ENCODE data around the gene OXCT1. TPM values are rescaled to one million over a fixed set of nuclear protein-coding genes. Genes with fewer than 3 reads are reported as not detected.
"Not testable (repeated sequence)": the region's sequence is repeated elsewhere in the genome, so short reads cannot be mapped to it uniquely, and the experiment has no call there.

Gene OXCT1
- total RNA-seq, 2 donors from 2014 or later, result 31.2 to 50.2 TPM

- H3K27me3 Mint-ChIP-seq, result no peaks in the 10 kb centered on the region
- peaks cover 9 to 13% of the 10 kb centered on the region in 2 donors for H3K4me1 Mint-ChIP-seq (ENCODE audit: low read depth in 2 of 2)
- ATAC-seq (no peak), DNase-seq (ENCODE audit: low spot score) (no peak)
- H3K27ac Mint-ChIP-seq, result no peak overlapping the region
- no peaks in the 10 kb centered on the region for H3K9me3 Mint-ChIP-seq
- H3K36me3 Mint-ChIP-seq, result peaks cover 9% of the 10 kb centered on the region
- H3K4me3 Mint-ChIP-seq, result no peak overlapping the region
These were observed 101.5 kb downstream of the OXCT1 start for GRCh38 chr5:41768692-41769091.

GRCh38 chr5:41764650-41765049, 105.6 kb downstream of the OXCT1 start:
- peaks cover 20% of the 10 kb centered on the region for H3K36me3 Mint-ChIP-seq
- H3K9me3 Mint-ChIP-seq, result no peaks in the 10 kb centered on the region
- no peak for ATAC-seq
- no peak for DNase-seq (ENCODE audit: low spot score)
- no peak overlapping the region for H3K4me3 Mint-ChIP-seq
- peaks cover 0 to 8% of the 10 kb centered on the region in 2 donors for H3K4me1 Mint-ChIP-seq (ENCODE audit: low read depth in 2 of 2)
- no peaks in the 10 kb centered on the region for H3K27me3 Mint-ChIP-seq
- no peak overlapping the region for H3K27ac Mint-ChIP-seq

DNA sequence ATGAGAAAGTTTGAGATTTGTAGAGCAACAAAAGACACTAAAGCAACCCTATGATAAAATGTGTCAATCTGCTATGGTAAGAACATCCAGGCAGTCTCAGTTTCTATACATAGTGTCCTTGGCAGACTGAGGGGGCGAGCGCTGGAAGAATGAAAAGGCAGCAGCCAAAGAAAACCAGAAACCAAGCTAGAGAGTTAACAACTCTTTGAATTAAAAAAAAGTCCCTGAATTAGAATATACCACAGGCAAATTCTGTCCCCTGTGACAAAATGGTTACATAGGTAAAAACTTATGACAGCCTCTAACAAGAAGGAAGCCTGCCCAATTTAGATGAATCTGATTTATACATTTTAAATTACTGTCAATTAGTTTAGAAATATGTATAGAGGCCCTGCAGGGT, 106.7 kb downstream of the OXCT1 start:
- Mint-ChIP-seq H3K4me1 (ENCODE audit: low read depth in 2 of 2) (peaks cover 0 to 6% of the 10 kb centered on the region in 2 donors), H3K27ac (no peak overlapping the region), H3K36me3 (peaks cover 20% of the 10 kb centered on the region), H3K27me3 (no peaks in the 10 kb centered on the region), H3K4me3 (no peak overlapping the region), H3K9me3 (no peaks in the 10 kb centered on the region)
- DNase-seq (ENCODE audit: low spot score) (no peak), ATAC-seq (no peak)

DNA sequence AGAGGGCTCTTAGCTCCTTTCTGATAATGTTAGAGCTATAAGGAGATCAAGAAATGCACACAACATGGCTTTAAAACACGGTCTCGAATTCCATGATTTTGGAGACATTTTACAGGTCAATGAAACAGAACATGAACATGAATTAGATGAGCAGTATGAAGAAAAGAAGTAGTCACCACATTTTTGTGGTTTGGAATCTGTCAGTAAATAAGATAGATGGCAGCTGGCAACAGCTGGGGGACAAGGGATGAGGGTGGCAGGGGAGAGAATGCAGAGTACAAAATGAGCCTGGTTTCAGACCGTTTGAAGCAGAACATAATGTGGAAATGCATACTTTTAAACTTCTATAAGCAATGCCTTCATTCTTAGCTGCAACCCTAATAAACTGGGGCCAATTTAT, 107.1 kb downstream of the OXCT1 start:
- no peaks in the 10 kb centered on the region for H3K9me3 Mint-ChIP-seq
- ATAC-seq, result no peak
- H3K27me3 Mint-ChIP-seq, result no peaks in the 10 kb centered on the region
- H3K4me3 Mint-ChIP-seq, result no peak overlapping the region
- H3K36me3 Mint-ChIP-seq, result peaks cover 22% of the 10 kb centered on the region
- H3K27ac Mint-ChIP-seq, result no peak overlapping the region
- peaks cover 0 to 3% of the 10 kb centered on the region in 2 donors for H3K4me1 Mint-ChIP-seq (ENCODE audit: low read depth in 2 of 2)
- no peak for DNase-seq (ENCODE audit: low spot score)

DNA sequence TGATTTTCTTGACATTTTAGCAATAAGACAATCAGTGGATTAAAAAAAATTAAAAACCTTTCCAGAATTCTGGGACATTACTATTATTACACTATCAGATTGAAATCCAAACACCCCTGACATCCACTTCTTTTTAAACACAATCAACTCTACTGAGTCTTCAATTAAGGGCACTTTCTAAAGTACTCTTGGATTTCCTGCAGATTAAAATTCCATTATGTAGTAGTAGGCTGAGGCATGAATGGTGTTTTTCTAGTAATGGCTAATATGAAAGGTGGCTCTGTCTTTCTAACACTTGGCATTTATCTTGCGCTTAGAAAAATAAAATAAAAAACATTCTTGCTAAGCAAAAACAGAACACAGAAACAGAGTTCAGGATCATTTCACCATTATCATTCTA, 107.8 kb downstream of the OXCT1 start:
- Mint-ChIP-seq H3K4me3 (no peak overlapping the region), H3K9me3 (no peaks in the 10 kb centered on the region), H3K36me3 (peaks cover 29% of the 10 kb centered on the region), H3K27ac (no peak overlapping the region), H3K27me3 (no peaks in the 10 kb centered on the region), H3K4me1 (ENCODE audit: low read depth in 2 of 2) (peaks cover 0 to 3% of the 10 kb centered on the region in 2 donors)
- no peak for DNase-seq (ENCODE audit: low spot score)
- no peak for ATAC-seq

DNA sequence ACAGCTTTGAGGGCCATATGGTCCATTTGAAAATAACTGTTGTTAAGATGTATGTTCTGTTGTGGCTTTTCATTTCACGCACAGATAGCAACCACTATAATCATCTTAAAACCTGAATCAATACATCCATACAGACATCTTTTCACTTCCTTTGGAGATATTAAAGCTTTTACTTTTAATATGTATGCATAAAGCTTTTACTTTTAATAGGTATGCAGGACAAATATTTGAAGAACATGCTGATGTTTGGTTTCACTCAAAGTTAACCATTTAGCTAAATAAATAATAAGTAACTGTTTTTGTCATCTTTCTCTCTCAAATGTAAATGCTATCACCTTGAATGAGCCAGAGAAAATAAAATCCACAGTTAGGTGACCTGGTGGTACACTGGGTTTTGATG, 108.6 kb downstream of the OXCT1 start:
- DNase-seq (ENCODE audit: low spot score) (no peak), ATAC-seq (no peak)
- Mint-ChIP-seq H3K36me3 (peaks cover 33% of the 10 kb centered on the region), H3K27me3 (no peaks in the 10 kb centered on the region), H3K9me3 (no peaks in the 10 kb centered on the region), H3K27ac (no peak overlapping the region), H3K4me1 (ENCODE audit: low read depth in 2 of 2) (peaks cover 0 to 3% of the 10 kb centered on the region in 2 donors), H3K4me3 (no peak overlapping the region)

DNA sequence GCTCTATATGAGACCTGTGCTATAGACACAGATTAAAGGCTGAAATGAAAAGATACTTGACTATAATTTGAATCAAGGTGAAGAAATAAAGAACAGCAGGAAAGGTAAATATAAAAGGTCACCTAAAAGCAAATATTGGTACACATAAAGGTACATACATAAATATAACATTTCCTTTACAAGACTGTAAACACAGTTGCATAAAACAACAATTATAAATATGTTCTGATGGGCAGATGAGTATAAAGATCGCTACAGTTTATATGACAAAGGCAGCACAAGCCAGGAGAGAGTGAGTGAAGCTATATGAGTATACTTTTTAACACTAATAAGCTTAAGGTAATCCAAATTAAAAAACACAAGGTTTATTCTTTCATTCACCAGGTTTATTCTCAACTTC, 114.5 kb downstream of the OXCT1 start:
- Mint-ChIP-seq H3K27me3 (no peaks in the 10 kb centered on the region), H3K4me3 (no peak overlapping the region), H3K27ac (no peak overlapping the region), H3K36me3 (peaks cover 19% of the 10 kb centered on the region), H3K4me1 (ENCODE audit: low read depth in 2 of 2) (peaks cover 0 to 2% of the 10 kb centered on the region in 2 donors), H3K9me3 (no peaks in the 10 kb centered on the region)
- no peak for DNase-seq (ENCODE audit: low spot score)
- no peak for ATAC-seq

GRCh38 chr5:41754857-41755256, 115.4 kb downstream of the OXCT1 start:
- no peak for DNase-seq (ENCODE audit: low spot score)

DNA sequence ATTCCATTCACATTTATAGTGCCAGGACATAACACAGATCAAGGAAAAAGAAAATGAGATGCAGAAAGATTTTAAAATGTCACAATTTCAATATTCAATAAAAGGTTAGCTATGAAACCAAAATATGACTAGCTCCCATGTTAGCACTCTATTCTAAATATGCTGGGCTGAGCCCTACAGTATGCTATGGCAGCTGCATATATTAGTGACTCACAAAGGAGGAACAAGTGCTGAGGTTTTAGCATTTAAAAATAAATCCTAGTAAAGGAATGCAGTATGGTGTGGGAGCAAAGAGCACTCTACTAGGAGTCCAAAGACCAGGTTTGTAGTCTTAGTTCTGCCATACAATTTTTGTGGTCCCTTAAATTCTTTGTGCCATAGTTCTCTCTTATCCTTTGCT, 118.4 kb downstream of the OXCT1 start:
- H3K36me3 Mint-ChIP-seq, result peaks cover 6% of the 10 kb centered on the region
- H3K9me3 Mint-ChIP-seq, result no peaks in the 10 kb centered on the region
- peaks cover 0 to 2% of the 10 kb centered on the region in 2 donors for H3K4me1 Mint-ChIP-seq (ENCODE audit: low read depth in 2 of 2)
- no peak overlapping the region for H3K27ac Mint-ChIP-seq
- ATAC-seq (no peak), DNase-seq (ENCODE audit: low spot score) (no peak)
- H3K27me3 Mint-ChIP-seq, result no peaks in the 10 kb centered on the region
- H3K4me3 Mint-ChIP-seq, result no peak overlapping the region

More at GRCh38 chr5:41754857-41755256, 115.4 kb downstream of the OXCT1 start:
- Mint-ChIP-seq H3K4me1 (ENCODE audit: low read depth in 2 of 2) (peaks cover 0 to 2% of the 10 kb centered on the region in 2 donors), H3K27ac (no peak overlapping the region), H3K9me3 (no peaks in the 10 kb centered on the region), H3K27me3 (no peaks in the 10 kb centered on the region), H3K4me3 (no peak overlapping the region), H3K36me3 (peaks cover 17% of the 10 kb centered on the region)
- ATAC-seq, result no peak

DNA sequence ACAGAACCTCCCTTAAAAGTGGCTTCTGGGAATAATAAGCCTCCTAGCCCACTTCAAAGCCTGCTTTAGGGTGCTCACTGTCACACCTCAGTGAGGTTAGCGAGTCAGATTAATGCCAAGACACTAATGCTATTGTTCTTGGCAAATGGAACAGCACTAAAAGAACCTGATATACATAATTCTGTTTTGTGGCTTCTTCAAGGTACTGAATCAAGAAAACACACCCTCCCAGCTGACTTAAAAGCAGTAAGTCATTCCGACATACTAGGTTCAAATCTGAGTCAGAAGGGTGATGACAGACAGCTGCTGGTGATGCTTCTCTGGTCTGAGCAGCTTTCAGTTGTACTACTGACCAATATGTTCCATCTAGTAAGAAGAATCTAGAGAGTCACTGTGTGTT, 121.6 kb downstream of the OXCT1 start:
- peaks cover 5% of the 10 kb centered on the region for H3K36me3 Mint-ChIP-seq
- no peak overlapping the region for H3K4me3 Mint-ChIP-seq
- no peak for ATAC-seq
- H3K27ac Mint-ChIP-seq, result no peak overlapping the region
- no peak for DNase-seq (ENCODE audit: low spot score)
- no peaks in the 10 kb centered on the region for H3K27me3 Mint-ChIP-seq
- no peaks in the 10 kb centered on the region for H3K9me3 Mint-ChIP-seq
- peaks cover 0 to 2% of the 10 kb centered on the region in 2 donors for H3K4me1 Mint-ChIP-seq (ENCODE audit: low read depth in 2 of 2)

DNA sequence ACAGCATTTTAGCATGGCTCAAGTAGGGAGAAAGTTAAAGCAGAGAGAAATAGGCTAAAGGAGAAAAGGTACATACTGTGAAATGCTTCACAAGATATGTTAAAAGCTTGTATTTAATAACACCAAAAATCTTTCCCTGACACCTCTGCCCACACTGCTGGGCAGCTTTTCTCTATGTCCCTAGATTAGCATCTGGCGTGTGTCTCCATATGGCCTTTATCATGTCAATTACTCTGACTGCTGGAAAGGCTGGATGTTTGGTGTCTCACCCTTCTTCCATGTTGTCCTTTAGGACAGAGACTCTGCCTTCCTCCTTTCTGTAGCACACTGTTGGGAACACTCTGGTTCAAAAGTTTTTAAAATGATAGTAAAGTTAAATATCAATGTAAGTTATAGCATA, 122.5 kb downstream of the OXCT1 start:
- Mint-ChIP-seq H3K27ac (no peak overlapping the region), H3K27me3 (no peaks in the 10 kb centered on the region), H3K4me1 (ENCODE audit: low read depth in 2 of 2) (peaks cover 0 to under 1% of the 10 kb centered on the region in 2 donors), H3K9me3 (no peaks in the 10 kb centered on the region), H3K4me3 (no peak overlapping the region), H3K36me3 (peaks cover 5% of the 10 kb centered on the region)
- no peak for ATAC-seq
- DNase-seq (ENCODE audit: low spot score), result no peak

DNA sequence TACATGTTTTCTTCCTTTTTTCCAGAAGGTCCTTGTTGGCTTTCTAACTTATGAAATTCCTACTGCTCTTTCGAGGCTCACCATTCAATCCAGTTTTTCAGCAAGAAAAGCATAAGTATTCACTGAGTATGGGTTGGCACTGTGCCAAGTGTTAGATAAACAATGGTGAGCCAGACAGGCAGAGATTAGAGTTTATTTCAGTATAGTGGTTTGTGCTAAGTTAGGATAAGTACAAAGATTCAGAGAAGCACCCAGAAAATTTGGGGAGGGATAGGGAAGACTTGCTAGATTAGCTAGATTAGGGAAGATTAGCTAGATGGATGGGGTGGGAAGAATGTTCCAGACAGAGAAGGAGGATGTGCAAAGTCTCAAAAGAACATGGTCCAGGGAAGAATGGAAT, 122.9 kb downstream of the OXCT1 start:
- Mint-ChIP-seq H3K9me3 (no peaks in the 10 kb centered on the region), H3K4me3 (no peak overlapping the region), H3K36me3 (peaks cover 5% of the 10 kb centered on the region), H3K27ac (no peak overlapping the region), H3K27me3 (no peaks in the 10 kb centered on the region), H3K4me1 (ENCODE audit: low read depth in 2 of 2) (no peaks in the 10 kb centered on the region)
- ATAC-seq, result no peak
- DNase-seq (ENCODE audit: low spot score), result no peak

DNA sequence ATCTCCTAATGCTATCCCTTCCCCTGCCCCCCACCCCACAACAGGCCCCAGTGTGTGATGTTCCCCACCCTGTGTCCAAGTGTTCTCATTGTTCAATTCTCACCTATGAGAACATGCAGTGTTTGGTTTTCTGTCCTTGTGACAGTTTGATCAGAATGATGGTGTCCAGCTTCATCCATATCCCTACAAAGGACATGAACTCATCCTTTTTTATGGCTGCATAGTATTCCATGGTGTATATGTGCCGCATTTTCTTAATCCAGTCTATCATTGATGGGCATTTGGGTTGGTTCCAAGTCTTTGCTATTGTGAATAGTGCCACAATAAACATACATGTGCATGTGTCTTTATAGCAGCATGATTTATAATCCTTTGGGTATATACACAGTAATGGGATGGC, 127.6 kb downstream of the OXCT1 start:
- peaks cover 11% of the 10 kb centered on the region for H3K36me3 Mint-ChIP-seq
- H3K4me3 Mint-ChIP-seq; H3K27me3 Mint-ChIP-seq; H3K4me1 Mint-ChIP-seq (ENCODE audit: low read depth in 2 of 2); H3K27ac Mint-ChIP-seq; ATAC-seq; DNase-seq (ENCODE audit: low spot score); H3K9me3 Mint-ChIP-seq: not testable (repeated sequence)

DNA sequence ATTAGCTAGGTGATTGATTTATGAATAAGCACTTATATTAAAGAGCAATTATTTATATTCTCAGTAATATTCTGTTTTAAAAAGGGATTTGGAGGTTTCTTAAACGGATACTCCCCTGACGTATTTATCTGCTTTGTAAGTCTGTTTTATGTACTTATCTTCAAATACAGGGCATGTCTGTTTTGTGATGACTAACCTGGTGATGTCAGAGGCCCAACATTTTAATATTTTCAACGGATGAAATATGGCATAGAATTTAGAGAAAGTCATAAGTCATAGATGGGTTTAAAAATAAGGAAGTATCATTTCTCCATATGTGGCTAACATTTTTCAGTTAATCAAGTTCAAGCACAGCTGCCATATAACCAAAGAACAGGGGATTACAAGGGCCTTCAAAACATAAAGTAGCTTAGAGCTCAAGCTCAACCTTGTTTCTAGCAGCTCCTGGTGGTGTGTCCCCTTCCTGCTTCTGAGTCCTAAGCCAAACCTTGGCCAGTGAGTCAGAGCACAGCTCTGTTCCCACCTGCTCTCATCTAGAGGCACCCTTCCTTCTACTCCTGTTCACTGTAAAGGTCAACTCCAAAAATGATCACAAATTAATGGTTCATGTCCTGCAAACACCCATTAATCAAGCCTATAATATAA, 131.4 kb downstream of the OXCT1 start:
- Mint-ChIP-seq H3K27me3 (no peaks in the 10 kb centered on the region), H3K4me3 (no peak overlapping the region), H3K9me3 (no peaks in the 10 kb centered on the region), H3K27ac (no peak overlapping the region), H3K36me3 (peaks cover 8% of the 10 kb centered on the region), H3K4me1 (ENCODE audit: low read depth in 2 of 2) (no peaks in the 10 kb centered on the region)
- DNase-seq (ENCODE audit: low spot score), result no peak
- no peak for ATAC-seq

- Mint-ChIP-seq H3K9me3 (no peaks in the 10 kb centered on the region), H3K4me1 (ENCODE audit: low read depth in 2 of 2) (no peaks in the 10 kb centered on the region), H3K4me3 (no peak overlapping the region), H3K27me3 (no peaks in the 10 kb centered on the region), H3K27ac (no peak overlapping the region), H3K36me3 (peaks cover 7% of the 10 kb centered on the region)
- ATAC-seq (no peak), DNase-seq (ENCODE audit: low spot score) (no peak)
These were observed 133.6 kb downstream of the OXCT1 start for GRCh38 chr5:41736641-41737040.

All from natural killer cell treated with Interleukin-12 subunit alpha and Interleukin-12 subunit beta and Interleukin-15 and Interleukin-18, amount 100 ng/mL, for 72 hours (primary cell).